Measurements from ENCODE around the gene COL23A1.
"Not testable (repeated sequence)": the region's sequence is repeated elsewhere in the genome, so short reads cannot be mapped to it uniquely, and the experiment has no call there.

COL23A1 gene

GRCh38 chr5:178277866-178278265, 312.3 kb downstream of the COL23A1 start:
- DNase-seq: no peak

GRCh38 chr5:178277346-178277745, 312.8 kb downstream of the COL23A1 start:
- no peak for DNase-seq

- no peak for DNase-seq
These were observed 315.2 kb downstream of the COL23A1 start for GRCh38 chr5:178274781-178275537.

GRCh38 chr5:178273665-178274541, 316.3 kb downstream of the COL23A1 start:
- DNase-seq: no peak

GRCh38 chr5:178273041-178273440, 317.2 kb downstream of the COL23A1 start:
- no peak for DNase-seq

- no peak for DNase-seq
These were observed 317.6 kb downstream of the COL23A1 start for GRCh38 chr5:178272591-178272990.

- DNase-seq: no peak
These were observed 318.3 kb downstream of the COL23A1 start for GRCh38 chr5:178271726-178272479.

- no peak for DNase-seq
These were observed 319.0 kb downstream of the COL23A1 start for GRCh38 chr5:178271231-178271630.

- DNase-seq: no peak
These were observed 320.7 kb downstream of the COL23A1 start for GRCh38 chr5:178269499-178269898.

- no peak for DNase-seq
These were observed 322.3 kb downstream of the COL23A1 start for GRCh38 chr5:178267876-178268275.

GRCh38 chr5:178267245-178267644, 322.9 kb downstream of the COL23A1 start:
- no peak for DNase-seq

- no peak for DNase-seq
These were observed 323.6 kb downstream of the COL23A1 start for GRCh38 chr5:178266581-178266980.

- no peak for DNase-seq
These were observed 324.4 kb downstream of the COL23A1 start for GRCh38 chr5:178265746-178266145.

- no peak for DNase-seq
These were observed 326.1 kb downstream of the COL23A1 start for GRCh38 chr5:178264044-178264443.

- DNase-seq: no peak
These were observed 328.3 kb downstream of the COL23A1 start for GRCh38 chr5:178261666-178262600.

GRCh38 chr5:178259623-178260536, 330.3 kb downstream of the COL23A1 start:
- DNase-seq: no peak

GRCh38 chr5:178257650-178258049, 332.5 kb downstream of the COL23A1 start:
- DNase-seq: no peak

GRCh38 chr5:178256746-178257145, 333.4 kb downstream of the COL23A1 start:
- no peak for DNase-seq

GRCh38 chr5:178253632-178254031, 336.6 kb downstream of the COL23A1 start:
- not testable (repeated sequence) for DNase-seq

GRCh38 chr5:178252258-178252657, 337.9 kb downstream of the COL23A1 start:
- no peak for DNase-seq

GRCh38 chr5:178250263-178250662, 339.9 kb downstream of the COL23A1 start:
- DNase-seq: no peak

All from Kasumi-1 (cell line).